Right atrium auricular region (tissue), 2 donors: ENCODE measurements around the gene JAZF1. TPM values are rescaled to one million over a fixed set of nuclear protein-coding genes. Genes with fewer than 3 reads are reported as not detected.

Experiments used
- DNase-seq: peaks from one replicate; pipeline ENCODE4 v3.0.0-alpha.2; 2019; ENCODE audit warnings: low spot score
- H3K27ac ChIP-seq, 2 donors: fragments of 200-600 bp; sonication (generic); 1 replicate in 1 of 2; 2 replicates in 1 of 2; pipeline ENCODE4 v1.5.1; 2016 to 2019
- H3K27me3 ChIP-seq, 2 donors: fragments of 200-600 bp; sonication (generic); one replicate each; pipeline versions ENCODE4 v1.5.1 to v1.6.0; 2017 to 2019
- H3K36me3 ChIP-seq: fragments of 200-600 bp; sonication (generic); one replicate; pipeline ENCODE4 v1.5.1; 2016
- H3K4me1 ChIP-seq, 2 donors: fragments of 200-600 bp; sonication (generic); one replicate each; pipeline versions ENCODE4 v1.5.1 to v1.6.0; 2017 to 2019
- H3K4me3 ChIP-seq, 2 donors: fragments of 200-600 bp; sonication (generic); 1 replicate in 1 of 2; 2 replicates in 1 of 2; pipeline ENCODE4 v1.5.1; 2017 to 2019; ENCODE audit warnings: mild to moderate bottlenecking in 1 of 2, moderate library complexity in 1 of 2
- H3K9me3 ChIP-seq, 2 donors: fragments of 200-600 bp; sonication (generic); one replicate each; pipeline ENCODE4 v1.5.1; 2019
- total RNA-seq, 2 donors: library from RNA; depleted of rRNA; stranded (reverse); fragments of >200 nt; gene quantifications; one replicate each; pipeline ENCODE4 v1.1.0, GENCODE V29; 2016
- TF ChIP-seq, protein P1 (sequence below), 2 donors: fragments of 200-600 bp; sonication (generic); IDR thresholded peaks; one replicate each; pipeline ENCODE4 v1.5.1; 2019; ENCODE audit warnings: antibody characterized with exemption in 2 of 2

Gene JAZF1
- total RNA-seq, 2 donors from 2014 or later = 13.2 to 18.5 TPM

DNA sequence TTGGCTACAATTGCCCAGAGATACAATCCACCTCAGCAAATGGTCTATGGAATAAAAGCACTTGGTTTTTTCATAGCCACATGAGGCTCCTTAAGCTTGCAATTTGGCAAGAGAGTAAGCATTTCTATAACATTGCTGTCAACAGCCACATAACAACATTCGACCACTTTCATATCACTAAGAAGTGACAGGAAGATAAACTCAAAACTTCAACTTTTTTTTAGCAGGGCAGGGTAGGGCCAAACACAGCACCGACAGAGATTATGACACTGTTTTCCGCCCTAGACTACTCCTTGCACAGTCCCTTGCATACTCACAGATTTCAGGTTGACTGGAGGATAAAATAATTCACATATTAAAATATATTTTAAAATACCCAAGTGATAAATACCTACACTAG is 185.4 kb downstream of the JAZF1 start:
- Histone ChIP-seq H3K27ac (no peak overlapping the region), H3K4me1 (peaks cover 0 to 21% of the 10 kb centered on the region in 2 donors), H3K4me3 (no peak overlapping the region), H3K27me3 (no peaks in the 10 kb centered on the region), H3K9me3 (no peaks in the 10 kb centered on the region), H3K36me3 (no peaks in the 10 kb centered on the region)
- DNase-seq = no peak
- TF ChIP-seq, protein P1, sequence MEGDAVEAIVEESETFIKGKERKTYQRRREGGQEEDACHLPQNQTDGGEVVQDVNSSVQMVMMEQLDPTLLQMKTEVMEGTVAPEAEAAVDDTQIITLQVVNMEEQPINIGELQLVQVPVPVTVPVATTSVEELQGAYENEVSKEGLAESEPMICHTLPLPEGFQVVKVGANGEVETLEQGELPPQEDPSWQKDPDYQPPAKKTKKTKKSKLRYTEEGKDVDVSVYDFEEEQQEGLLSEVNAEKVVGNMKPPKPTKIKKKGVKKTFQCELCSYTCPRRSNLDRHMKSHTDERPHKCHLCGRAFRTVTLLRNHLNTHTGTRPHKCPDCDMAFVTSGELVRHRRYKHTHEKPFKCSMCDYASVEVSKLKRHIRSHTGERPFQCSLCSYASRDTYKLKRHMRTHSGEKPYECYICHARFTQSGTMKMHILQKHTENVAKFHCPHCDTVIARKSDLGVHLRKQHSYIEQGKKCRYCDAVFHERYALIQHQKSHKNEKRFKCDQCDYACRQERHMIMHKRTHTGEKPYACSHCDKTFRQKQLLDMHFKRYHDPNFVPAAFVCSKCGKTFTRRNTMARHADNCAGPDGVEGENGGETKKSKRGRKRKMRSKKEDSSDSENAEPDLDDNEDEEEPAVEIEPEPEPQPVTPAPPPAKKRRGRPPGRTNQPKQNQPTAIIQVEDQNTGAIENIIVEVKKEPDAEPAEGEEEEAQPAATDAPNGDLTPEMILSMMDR (IDR thresholded peaks at IDR 0.05) = no peak

DNA sequence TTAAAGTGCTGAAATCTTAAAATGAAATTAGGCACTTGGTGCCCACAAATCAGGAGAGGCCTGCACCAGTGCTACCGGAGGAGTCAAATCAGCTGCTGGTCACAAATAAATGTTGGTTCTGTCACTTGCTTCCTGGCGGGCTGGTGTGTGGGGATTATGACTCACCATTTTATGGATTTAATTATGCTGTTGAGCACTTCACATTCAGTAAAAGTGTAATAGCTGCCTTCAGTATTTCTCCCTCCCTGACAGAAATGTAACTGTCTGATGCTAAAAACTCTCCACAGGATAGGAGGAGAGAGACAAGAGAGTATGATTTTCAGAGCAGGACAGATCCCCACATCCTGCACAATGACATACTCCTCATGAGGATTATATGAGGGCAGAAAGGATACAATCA is 186.0 kb downstream of the JAZF1 start:
- Histone ChIP-seq H3K27me3 (no peaks in the 10 kb centered on the region), H3K27ac (no peak overlapping the region), H3K36me3 (no peaks in the 10 kb centered on the region), H3K9me3 (no peaks in the 10 kb centered on the region), H3K4me1 (peaks cover 0 to 21% of the 10 kb centered on the region in 2 donors), H3K4me3 (no peak overlapping the region)
- TF ChIP-seq, protein P1 (IDR thresholded peaks at IDR 0.05) = no peak
- DNase-seq = no peak

DNA sequence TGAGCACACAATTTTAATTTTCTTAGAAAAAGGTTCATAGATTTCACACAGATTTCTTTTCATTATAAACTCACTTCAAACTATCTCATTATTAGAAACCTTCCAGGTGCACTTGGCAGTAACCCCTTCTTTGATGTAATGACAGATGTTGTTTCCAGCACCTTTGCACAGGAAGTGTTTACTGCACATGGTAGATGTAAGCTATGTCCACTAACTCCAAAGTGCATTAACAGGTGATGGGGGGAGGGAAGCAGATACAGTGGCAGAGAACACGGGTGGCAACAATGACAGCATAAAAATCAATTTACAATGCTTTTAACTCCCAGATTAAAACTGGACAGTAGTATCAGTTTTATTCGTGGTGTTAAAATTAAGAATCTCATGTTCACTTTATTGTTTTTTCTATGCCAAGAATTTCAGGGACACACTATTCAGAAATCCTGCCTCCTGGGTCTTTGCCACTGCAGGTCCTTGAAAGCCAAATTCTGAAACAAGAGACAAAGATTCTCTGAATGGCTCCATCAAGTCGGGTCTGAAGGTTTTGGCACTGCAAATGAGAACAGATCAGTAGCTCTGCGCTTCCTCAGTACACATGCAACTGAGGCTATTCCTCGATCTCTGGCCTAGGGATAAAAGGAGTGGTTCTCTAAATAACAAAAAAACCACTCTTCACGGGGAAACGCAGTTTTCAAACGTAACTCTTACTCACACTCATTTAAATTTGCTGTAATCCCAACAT is 187.7 kb downstream of the JAZF1 start:
- Histone ChIP-seq H3K9me3 (no peaks in the 10 kb centered on the region), H3K36me3 (no peaks in the 10 kb centered on the region), H3K27me3 (no peaks in the 10 kb centered on the region), H3K4me3 (no peak overlapping the region), H3K27ac (no peak overlapping the region), H3K4me1 (peaks cover 0 to 21% of the 10 kb centered on the region in 2 donors)
- TF ChIP-seq, protein P1 (IDR thresholded peaks at IDR 0.05) = no peak
- DNase-seq = no peak

DNA sequence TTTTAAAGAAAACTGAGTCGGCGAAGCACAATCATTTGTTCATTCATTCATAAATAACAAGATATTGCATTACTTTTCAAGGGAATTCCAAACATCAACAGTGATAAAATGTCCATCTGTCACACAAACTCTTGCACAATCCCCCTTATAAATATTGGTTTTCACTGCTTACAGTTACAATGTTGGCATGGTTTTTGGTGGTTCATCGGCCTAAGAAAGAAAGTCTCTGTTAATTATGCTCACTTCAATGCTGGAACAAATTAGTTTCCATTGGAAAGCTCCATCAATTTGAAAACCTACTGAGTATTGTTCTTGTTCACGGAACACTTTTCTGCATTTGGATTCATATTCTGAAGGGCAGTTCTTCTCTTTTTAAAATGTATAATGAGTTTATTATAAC is 188.5 kb downstream of the JAZF1 start:
- Histone ChIP-seq H3K36me3 (no peaks in the 10 kb centered on the region), H3K27me3 (no peaks in the 10 kb centered on the region), H3K4me1 (peaks cover 0 to 21% of the 10 kb centered on the region in 2 donors), H3K27ac (no peak overlapping the region), H3K9me3 (no peaks in the 10 kb centered on the region), H3K4me3 (no peak overlapping the region)
- TF ChIP-seq, protein P1 (IDR thresholded peaks at IDR 0.05) = no peak
- DNase-seq = no peak

DNA sequence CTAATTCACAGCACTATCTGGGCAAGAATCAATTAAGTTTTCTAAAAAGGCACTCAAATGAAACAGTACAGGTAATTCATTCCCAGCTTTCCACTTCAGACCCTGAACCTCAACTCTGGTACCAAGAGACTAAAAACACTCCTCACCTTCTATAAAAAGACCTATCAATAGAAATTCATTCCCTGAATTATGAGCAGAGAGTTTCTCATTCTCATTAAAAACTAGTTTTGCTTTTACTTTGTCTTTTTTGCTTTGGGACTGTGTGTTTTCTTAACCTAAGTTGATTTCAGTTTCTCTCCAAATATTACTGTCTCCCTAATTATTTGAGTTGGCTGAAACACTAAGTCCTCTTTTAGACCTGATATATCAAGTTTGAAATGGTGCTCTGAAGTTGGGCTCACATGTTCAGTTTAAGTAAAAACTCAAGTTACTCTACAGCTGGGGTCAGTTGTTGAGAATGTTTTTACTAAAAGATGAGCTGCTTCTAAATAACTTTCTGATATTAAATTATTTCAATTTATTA is 189.5 kb downstream of the JAZF1 start:
- Histone ChIP-seq H3K36me3 (no peaks in the 10 kb centered on the region), H3K9me3 (no peaks in the 10 kb centered on the region), H3K4me1 (peaks cover 0 to 21% of the 10 kb centered on the region in 2 donors), H3K4me3 (no peak overlapping the region), H3K27me3 (no peaks in the 10 kb centered on the region), H3K27ac (no peak overlapping the region)
- no peak for DNase-seq
- TF ChIP-seq, protein P1 (IDR thresholded peaks at IDR 0.05) = no peak
